NCI-H146 treated with DMSO at 0.1 percent for 48 hours (cell line): ENCODE results near the gene NAIF1.
"Not testable (repeated sequence)": the region's sequence is repeated elsewhere in the genome, so short reads cannot be mapped to it uniquely, and the experiment has no call there.

Source experiments
- DNase-seq: peaks from one replicate; lab custom pipeline; 2025; ENCODE audit not compliant: unreplicated experiment; lab: John Stamatoyannopoulos, UW

Gene NAIF1

DNA sequence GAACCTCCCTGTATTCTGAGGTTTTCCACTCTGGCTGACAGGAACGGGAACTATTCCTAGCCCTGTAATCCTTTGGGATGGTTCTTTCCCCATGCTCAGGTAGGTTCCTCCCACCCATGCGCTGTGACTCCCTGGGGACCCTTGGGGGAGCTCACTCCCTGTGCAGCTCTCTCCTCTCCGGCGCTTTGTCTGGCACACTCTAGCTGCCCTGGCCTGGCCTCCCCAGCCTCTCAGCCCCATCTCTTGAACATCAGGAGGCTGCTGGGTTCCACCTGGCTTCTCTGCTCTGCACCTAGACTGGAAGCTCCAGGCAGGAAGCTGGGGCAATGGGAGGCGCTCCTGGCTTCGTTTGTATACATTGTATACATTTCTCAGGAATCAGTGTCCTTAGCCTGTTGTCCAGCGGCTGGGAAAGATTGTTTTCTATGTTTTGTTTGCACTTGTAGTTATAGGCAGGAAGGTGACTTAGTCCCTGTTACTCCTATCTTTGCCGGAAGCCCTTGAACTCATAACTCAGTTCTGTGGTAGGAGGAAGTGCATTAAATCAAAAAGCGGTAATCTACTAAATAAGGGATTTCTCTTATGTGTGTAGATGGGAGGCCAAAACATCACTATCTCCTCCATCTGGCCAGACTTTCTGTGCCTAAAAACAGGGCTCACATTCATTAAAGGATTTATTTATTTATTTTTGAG, 21.3 kb upstream of the NAIF1 start:
- no peak for DNase-seq

DNA sequence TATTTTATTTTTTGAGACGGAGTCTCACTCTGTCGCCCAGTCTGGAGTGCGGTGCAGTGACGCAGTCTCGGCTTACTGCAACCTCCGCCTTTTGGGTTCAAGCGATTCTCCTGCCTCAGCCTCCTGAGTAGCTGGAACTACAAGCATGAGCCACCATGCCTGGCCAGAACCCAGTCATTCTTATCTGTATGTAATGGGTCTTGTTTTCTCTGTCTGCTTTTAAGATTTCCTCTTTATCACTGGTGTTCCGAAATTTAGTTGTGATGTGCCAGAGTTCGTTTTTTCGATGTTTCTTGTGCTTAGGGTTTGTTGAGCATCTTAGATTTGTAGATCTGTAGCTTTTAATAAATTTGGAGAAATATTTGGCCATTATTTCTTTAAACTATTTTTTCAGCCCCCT, 20.1 kb upstream of the NAIF1 start:
- DNase-seq = no peak

DNA sequence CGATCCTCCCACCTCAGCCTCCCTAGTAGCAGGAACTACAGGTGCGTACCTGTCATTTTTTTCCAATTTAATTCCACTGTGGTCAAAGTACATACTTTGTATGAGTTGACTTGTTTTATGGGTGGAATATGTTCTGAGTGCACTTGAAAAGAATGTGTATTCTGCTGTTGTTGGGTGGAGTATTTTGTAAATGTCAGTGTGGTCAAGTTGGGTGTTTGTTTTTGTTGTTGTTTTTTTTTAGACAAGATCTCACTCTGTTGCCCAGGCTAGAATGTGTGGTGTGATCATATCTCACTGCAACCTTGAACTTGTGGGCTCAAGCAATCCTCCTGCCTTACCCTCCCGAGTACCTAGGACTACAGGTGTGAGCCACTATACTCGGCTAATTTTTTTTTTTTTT, 18.8 kb upstream of the NAIF1 start:
- DNase-seq = no peak

- DNase-seq = no peak
Observed at GRCh38 chr9:128084746-128085145, 17.6 kb upstream of the NAIF1 start.

GRCh38 chr9:128082151-128082550, 15.0 kb upstream of the NAIF1 start:
- DNase-seq = no peak

GRCh38 chr9:128081056-128081455, 13.9 kb upstream of the NAIF1 start:
- DNase-seq = peak; percentile 7

- no peak for DNase-seq
Observed at GRCh38 chr9:128080206-128080605, 13.1 kb upstream of the NAIF1 start.

- no peak for DNase-seq
Observed at GRCh38 chr9:128078504-128079434, 11.6 kb upstream of the NAIF1 start.

- no peak for DNase-seq
Observed at GRCh38 chr9:128077847-128078503, 10.9 kb upstream of the NAIF1 start.

DNA sequence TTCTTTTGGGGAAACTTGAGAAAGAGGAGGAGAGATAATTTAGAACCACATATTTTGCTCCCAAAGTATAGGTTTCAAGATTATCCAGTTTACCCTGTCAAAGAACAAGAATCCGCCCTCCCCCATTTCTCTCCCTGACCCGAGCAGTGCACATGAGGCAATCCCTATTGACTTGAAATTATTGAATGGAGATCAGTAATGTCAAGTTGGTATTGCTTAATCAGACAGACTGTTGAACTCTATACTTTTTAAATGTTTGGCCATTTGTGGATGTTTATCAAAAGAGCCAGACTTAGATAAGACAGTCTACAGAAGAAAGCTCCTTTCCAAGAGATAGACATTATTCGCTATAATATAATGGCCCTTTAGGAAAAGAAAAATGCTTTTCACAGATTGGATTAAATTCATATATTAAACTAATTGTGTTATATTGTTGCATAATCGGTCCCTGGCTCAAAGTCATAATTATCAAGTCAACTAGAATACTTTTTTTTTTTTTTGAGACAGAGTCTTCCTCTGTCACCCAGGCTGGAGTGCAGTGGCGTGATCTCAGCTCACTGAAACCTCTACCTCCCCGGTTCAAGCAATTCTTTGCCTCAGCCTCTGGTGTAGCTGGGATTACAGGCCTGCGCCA, 6.2 kb upstream of the NAIF1 start:
- no peak for DNase-seq

GRCh38 chr9:128072144-128073021, 5.3 kb upstream of the NAIF1 start:
- DNase-seq = peak; percentile 29

- not testable (repeated sequence) for DNase-seq
Observed at GRCh38 chr9:128071475-128071874, 4.4 kb upstream of the NAIF1 start.

GRCh38 chr9:128070874-128071273, 3.8 kb upstream of the NAIF1 start:
- DNase-seq = no peak

DNA sequence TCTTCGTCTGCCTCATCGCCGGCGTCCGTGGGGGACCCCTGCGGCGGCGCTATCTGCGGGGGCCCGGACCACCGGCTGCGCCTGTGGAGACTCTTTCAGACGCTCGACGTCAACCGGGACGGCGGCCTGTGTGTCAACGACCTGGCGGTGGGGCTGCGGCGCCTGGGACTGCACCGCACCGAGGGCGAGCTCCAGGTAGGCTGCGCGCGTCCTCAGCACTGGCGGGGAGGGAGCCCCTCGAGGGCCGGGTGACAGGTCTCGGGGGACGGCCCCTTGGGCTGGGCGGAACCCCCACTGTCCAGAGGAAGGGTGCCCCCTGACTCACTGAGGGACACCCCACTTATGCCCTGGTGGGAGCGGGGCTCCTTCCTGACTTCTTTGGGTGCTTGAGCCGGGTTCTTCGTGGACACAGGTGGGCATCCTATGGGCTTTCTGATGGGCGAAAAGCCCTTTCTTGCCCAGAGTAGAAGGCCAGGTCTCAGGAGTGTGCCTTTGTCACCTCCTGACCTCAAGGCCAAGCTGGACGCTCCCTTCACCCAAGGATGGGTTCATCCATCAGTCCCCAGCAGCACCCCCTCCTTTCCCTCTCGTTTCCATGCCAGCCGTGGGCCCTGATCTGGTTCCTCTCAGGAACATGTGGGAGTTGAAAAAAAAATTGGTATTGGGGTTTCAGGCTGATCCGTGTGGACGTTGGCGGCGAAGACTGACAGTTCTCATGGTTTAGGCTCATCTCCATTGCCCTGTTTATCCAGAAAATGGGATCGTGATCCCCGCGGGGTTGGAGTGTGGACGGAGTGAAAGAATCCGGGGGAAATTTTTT, 1.5 kb upstream of the NAIF1 start:
- DNase-seq = peak; percentile 13

GRCh38 chr9:128067645-128068385, 695 bp upstream of the NAIF1 start, which contains the start of gene SLC25A25:
SLC25A25 (plus strand) TSS chr9:128068232; CDS start chr9:128068320, 88 bp downstream.
- peak; percentile 95 for DNase-seq

DNA sequence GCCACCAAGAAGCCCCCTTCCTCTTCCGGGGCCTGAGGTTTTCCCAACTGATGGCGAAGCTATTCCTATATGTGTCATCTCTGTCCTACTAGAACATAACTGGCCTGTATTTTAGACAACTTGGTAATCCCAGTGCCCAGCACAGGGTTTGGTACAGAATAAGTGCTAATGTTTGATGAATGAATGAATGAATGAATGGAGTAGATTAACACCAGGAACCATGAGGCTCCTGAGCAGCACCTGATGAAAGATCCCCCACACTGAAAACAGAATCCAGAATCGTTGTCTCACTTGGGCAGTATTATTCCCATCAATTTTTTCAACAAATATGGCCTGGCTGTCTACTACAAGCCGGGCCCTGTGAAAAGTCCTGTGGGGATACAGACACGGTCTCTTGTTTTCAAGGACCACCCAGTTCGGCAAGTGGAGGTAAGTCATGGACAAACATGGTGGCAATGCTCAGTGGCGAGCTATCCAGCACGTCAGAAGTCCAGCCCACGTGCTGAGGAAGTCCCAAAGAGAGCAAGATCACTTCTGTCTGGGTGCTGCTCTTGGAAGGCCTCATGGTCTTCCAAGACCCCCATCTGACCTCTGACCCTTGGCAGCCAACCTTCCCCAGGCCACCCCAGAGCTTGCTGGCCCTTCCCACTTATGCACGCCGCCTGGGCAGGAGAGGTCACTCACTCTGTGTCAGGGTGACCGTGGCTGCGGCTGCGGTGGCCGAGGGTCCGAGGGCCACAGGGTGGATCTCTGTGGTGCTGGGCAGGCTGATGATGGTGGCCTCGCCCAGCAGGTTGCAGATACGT, 1.0 kb downstream of the NAIF1 start:
- DNase-seq = no peak

GRCh38 chr9:128062846-128063831, 4.0 kb downstream of the NAIF1 start:
- no peak for DNase-seq
